Measurements from ENCODE around the gene CHRDL2. TPM values are rescaled to one million over a fixed set of nuclear protein-coding genes. Genes with fewer than 3 reads are reported as not detected.
A peak's percentile ranks its signal among the peaks of the same experiment; 100 is the strongest.

Gene CHRDL2
- total and polyA plus RNA-seq, 7 donors: 6.1 to 45.1 (median 14.6) TPM; not detected in 1

- Histone ChIP-seq H3K27ac (peak overlapping the region; percentile 94 to 98 (median 96)), H3K27me3 (no peaks in the 10 kb centered on the region), H3K4me3 (peak overlapping the region; percentile 77 to 97 (median 94)), H3K36me3 (no peaks in the 10 kb centered on the region), H3K4me1 (peaks cover 0 to 45% (median 40%) of the 10 kb centered on the region in 4 donors), H3K9me3 (no peaks in the 10 kb centered on the region)
- TF ChIP-seq CTCF (IDR thresholded peaks at IDR 0.05): no peak
- TF ChIP-seq POLR2A (IDR thresholded peaks at IDR 0.05): no peak
- TF ChIP-seq POLR2AphosphoS5 (IDR thresholded peaks at IDR 0.05): peak in 1 of 4 donors; percentile 20
- intact Hi-C loops (cut with DNase I): loop anchor here (5.0 kb wide), 1 partner anchor 352 kb away; the partner anchor contains the start of gene PGM2L1
- DNase-seq: no peak
- 0 to 1% methylated on average over 63 of the region's 63 CpGs for WGBS, 2 donors
Observed at GRCh38 chr11:74749127-74749964, 18.1 kb upstream of the CHRDL2 start.

DNA sequence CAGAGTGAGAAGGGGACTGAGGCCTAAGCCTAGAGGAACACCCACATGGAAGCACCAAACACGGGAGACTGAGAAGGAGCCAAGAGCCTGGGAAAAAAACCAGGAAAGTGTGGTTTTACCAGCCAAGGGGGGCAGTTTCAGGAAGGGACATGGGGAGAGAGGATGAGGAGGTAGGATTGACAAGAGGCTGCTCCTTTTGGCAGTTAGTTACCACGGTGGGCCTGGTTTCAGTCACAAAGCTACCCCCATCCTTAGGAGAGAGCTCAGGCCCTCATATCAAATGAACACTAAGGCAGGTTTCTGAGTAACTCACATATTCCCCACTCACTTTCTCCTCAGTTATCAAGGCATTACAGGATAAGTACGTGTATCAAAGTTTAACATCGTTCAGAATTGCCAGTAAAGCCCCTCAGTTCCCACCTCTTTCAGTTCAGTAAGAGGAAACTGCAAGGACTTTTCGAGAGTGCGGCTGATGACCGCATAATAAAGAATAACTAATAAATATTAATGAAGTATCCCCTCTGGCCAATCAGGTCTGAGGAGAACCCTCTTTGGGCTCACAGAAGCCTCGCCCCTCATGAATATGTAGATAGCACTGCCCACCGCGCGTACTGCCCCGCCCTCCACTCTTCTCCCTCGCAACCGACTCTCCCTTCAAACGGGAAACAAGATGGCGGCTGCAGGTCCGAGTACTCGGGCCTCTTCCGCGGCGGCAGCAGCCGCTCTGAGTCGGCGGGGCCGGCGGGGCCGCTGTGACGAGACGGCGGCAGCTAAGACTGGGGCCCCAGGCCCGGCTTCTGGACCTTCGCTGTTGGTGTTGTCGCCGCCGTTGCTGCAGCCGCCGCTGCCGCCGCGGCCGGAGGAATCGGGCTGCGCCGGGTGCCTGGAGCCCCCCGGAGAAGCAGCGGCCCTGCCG is 17.2 kb upstream of the CHRDL2 start, which contains the start of gene RNF169:
Gene RNF169 (plus strand): TSS at position 639 of the 916 bp plus-strand sequence. CDS start 32 bp downstream, at position 671.
- DNase-seq: peak; percentile 98
- 1% methylated on average over 47 of the region's 47 CpGs for WGBS, 2 donors
- Histone ChIP-seq H3K4me1 (peaks cover 0 to 36% (median 31%) of the 10 kb centered on the region in 4 donors), H3K4me3 (peak within 1 kb of the TSS; percentile 77 to 97 (median 94)), H3K27ac (peak within 1 kb of the TSS; percentile 94 to 98 (median 96)), H3K36me3 (no peaks in the 10 kb centered on the region), H3K9me3 (no peaks in the 10 kb centered on the region), H3K27me3 (no peaks in the 10 kb centered on the region)
- TF ChIP-seq EP300 (IDR thresholded peaks at IDR 0.05) (no peak), POLR2A (IDR thresholded peaks at IDR 0.05) (peak; percentile 42 to 53), CTCF (IDR thresholded peaks at IDR 0.05) (no peak), POLR2AphosphoS5 (IDR thresholded peaks at IDR 0.05) (peak; percentile 55 to 84 (median 70))
- intact Hi-C loops (cut with DNase I): loop anchor here (5.0 kb wide), 1 partner anchor 351 kb away; the partner anchor contains the start of gene PGM2L1

DNA sequence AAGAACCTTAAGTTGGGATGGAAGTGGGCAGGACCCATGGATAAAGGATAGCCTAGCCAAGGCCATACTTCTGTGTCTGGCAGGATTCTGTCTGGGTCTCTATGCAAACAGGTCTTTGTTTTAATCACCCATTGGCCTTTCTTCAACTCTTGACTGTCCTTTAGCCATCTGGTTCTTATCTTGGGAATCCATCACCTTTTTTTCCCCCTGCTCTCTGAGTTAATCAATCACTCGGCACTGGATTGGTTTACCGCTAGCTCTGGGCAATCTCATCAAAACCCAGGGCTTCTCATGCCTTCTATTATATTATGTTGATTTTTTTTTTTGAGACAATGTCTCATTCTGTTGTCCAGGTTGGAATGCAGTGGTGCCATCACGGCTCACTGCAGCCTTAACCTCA is 15.6 kb upstream of the CHRDL2 start:
- Histone ChIP-seq H3K4me3 (no peak overlapping the region), H3K9me3 (no peaks in the 10 kb centered on the region), H3K27me3 (no peaks in the 10 kb centered on the region), H3K36me3 (no peaks in the 10 kb centered on the region), H3K4me1 (peaks cover 0 to 30% (median 26%) of the 10 kb centered on the region in 4 donors), H3K27ac (no peak overlapping the region)
- TF ChIP-seq POLR2A (IDR thresholded peaks at IDR 0.05): no peak
- TF ChIP-seq POLR2AphosphoS5 (IDR thresholded peaks at IDR 0.05): no peak
- no peak for TF ChIP-seq EP300 (IDR thresholded peaks at IDR 0.05)
- TF ChIP-seq CTCF (IDR thresholded peaks at IDR 0.05): no peak
- 97% methylated on average over 3 of the region's 3 CpGs for WGBS, 2 donors
- DNase-seq: no peak
- intact Hi-C loops (cut with DNase I): loop anchor here (5.0 kb wide), 1 partner anchor 350 kb away; the partner anchor contains the start of gene PGM2L1

GRCh38 chr11:74744277-74744676 is 13.1 kb upstream of the CHRDL2 start:
- intact Hi-C loops (cut with DNase I): loop anchor here (5.0 kb wide), 2 partner anchors 252 to 357 kb away; partner anchors contain the start of gene LIPT2
- Histone ChIP-seq H3K27me3 (no peaks in the 10 kb centered on the region), H3K9me3 (no peaks in the 10 kb centered on the region), H3K27ac (no peak overlapping the region), H3K4me1 (peaks cover 0 to 10% (median 7%) of the 10 kb centered on the region in 4 donors), H3K36me3 (no peaks in the 10 kb centered on the region), H3K4me3 (no peak overlapping the region)
- no peak for DNase-seq
- 61 to 81% methylated on average over 4 of the region's 4 CpGs for WGBS, 2 donors
- no peak for TF ChIP-seq POLR2A (IDR thresholded peaks at IDR 0.05)
- no peak for TF ChIP-seq POLR2AphosphoS5 (IDR thresholded peaks at IDR 0.05)
- no peak for TF ChIP-seq EP300 (IDR thresholded peaks at IDR 0.05)
- no peak for TF ChIP-seq CTCF (IDR thresholded peaks at IDR 0.05)
